ENCODE measurements around the gene SPAG16.

SPAG16 gene

GRCh38 chr2:214311031-214311533 is 1026.8 kb downstream of the SPAG16 start:
- no peak for DNase-seq

GRCh38 chr2:214311931-214312749 is 1027.9 kb downstream of the SPAG16 start:
- DNase-seq: no peak

GRCh38 chr2:214315324-214315723 is 1031.1 kb downstream of the SPAG16 start:
- no peak for DNase-seq

- DNase-seq: no peak
These were observed 1035.9 kb downstream of the SPAG16 start for GRCh38 chr2:214320211-214320610.

GRCh38 chr2:214322662-214323061 is 1038.4 kb downstream of the SPAG16 start:
- DNase-seq: no peak

- no peak for DNase-seq
These were observed 1041.1 kb downstream of the SPAG16 start for GRCh38 chr2:214325404-214325803.

GRCh38 chr2:214328941-214329340 is 1044.7 kb downstream of the SPAG16 start:
- no peak for DNase-seq

GRCh38 chr2:214341646-214342045 is 1057.4 kb downstream of the SPAG16 start:
- DNase-seq: no peak

- DNase-seq: no peak
These were observed 1074.2 kb downstream of the SPAG16 start for GRCh38 chr2:214358506-214358905.

GRCh38 chr2:214361116-214361515 is 1076.9 kb downstream of the SPAG16 start:
- DNase-seq: no peak

GRCh38 chr2:214365549-214365948 is 1081.3 kb downstream of the SPAG16 start:
- no peak for DNase-seq

- DNase-seq: no peak
These were observed 1082.9 kb downstream of the SPAG16 start for GRCh38 chr2:214367171-214367570.

- DNase-seq: no peak
These were observed 1092.5 kb downstream of the SPAG16 start for GRCh38 chr2:214376618-214377285.

- DNase-seq: no peak
These were observed 1093.0 kb downstream of the SPAG16 start for GRCh38 chr2:214377286-214377624.

GRCh38 chr2:214378455-214379103 is 1094.3 kb downstream of the SPAG16 start:
- no peak for DNase-seq

GRCh38 chr2:214379227-214379626 is 1095.0 kb downstream of the SPAG16 start:
- DNase-seq: no peak

GRCh38 chr2:214380681-214381080 is 1096.4 kb downstream of the SPAG16 start:
- DNase-seq: no peak

- no peak for DNase-seq
These were observed 1098.0 kb downstream of the SPAG16 start for GRCh38 chr2:214382229-214382628.

- DNase-seq: no peak
These were observed 1102.5 kb downstream of the SPAG16 start for GRCh38 chr2:214386720-214387119.

GRCh38 chr2:214389334-214389733 is 1105.1 kb downstream of the SPAG16 start:
- no peak for DNase-seq

- no peak for DNase-seq
These were observed 1109.5 kb downstream of the SPAG16 start for GRCh38 chr2:214393796-214394195.

- DNase-seq: no peak
These were observed 1110.8 kb downstream of the SPAG16 start for GRCh38 chr2:214395040-214395439.

- DNase-seq: no peak
These were observed 1117.3 kb downstream of the SPAG16 start for GRCh38 chr2:214401580-214401979.

Data from AML-193 (cell line).